Pons (tissue), 1 donor: ENCODE measurements around the gene ANTXR1.
"Not testable (repeated sequence)": the region's sequence is repeated elsewhere in the genome, so short reads cannot be mapped to it uniquely, and the experiment has no call there.

Experiments used
- DNase-seq: peaks from one replicate; pipeline ENCODE4 v3.0.0-alpha.2; 2016; ENCODE audit warnings: low spot score

Gene ANTXR1

GRCh38 chr2:69210385-69210784, 197.4 kb downstream of the ANTXR1 start:
- DNase-seq, result no peak

- no peak for DNase-seq
Observed at GRCh38 chr2:69211048-69211447, 198.1 kb downstream of the ANTXR1 start.

DNA sequence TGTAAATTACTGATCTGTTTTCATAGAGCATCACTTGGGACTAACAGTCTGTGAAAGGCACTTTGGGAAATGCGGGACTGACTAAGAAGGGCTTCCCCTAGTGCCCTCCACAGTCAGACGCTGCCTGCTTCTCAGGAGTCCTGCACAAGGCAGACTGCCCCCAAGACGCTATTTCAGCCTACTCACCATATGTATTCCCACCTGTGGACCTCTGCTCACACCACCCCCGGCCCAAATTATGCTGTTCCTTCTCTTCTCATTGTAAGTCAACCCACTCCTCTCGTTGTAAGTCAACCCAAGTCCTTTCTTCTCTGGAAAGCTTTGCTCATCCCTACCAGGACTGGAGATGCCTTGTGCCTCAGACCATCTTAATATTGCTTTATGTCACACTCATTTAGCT, 198.7 kb downstream of the ANTXR1 start:
- DNase-seq, result no peak

- no peak for DNase-seq
Observed at GRCh38 chr2:69212238-69213028, 199.5 kb downstream of the ANTXR1 start.

GRCh38 chr2:69213201-69213600, 200.2 kb downstream of the ANTXR1 start:
- no peak for DNase-seq

- no peak for DNase-seq
Observed at GRCh38 chr2:69213782-69214181, 200.8 kb downstream of the ANTXR1 start.

- peak; percentile 42 for DNase-seq
Observed at GRCh38 chr2:69214898-69215297, 201.9 kb downstream of the ANTXR1 start.

GRCh38 chr2:69216535-69217332, 203.8 kb downstream of the ANTXR1 start:
- DNase-seq, result no peak

DNA sequence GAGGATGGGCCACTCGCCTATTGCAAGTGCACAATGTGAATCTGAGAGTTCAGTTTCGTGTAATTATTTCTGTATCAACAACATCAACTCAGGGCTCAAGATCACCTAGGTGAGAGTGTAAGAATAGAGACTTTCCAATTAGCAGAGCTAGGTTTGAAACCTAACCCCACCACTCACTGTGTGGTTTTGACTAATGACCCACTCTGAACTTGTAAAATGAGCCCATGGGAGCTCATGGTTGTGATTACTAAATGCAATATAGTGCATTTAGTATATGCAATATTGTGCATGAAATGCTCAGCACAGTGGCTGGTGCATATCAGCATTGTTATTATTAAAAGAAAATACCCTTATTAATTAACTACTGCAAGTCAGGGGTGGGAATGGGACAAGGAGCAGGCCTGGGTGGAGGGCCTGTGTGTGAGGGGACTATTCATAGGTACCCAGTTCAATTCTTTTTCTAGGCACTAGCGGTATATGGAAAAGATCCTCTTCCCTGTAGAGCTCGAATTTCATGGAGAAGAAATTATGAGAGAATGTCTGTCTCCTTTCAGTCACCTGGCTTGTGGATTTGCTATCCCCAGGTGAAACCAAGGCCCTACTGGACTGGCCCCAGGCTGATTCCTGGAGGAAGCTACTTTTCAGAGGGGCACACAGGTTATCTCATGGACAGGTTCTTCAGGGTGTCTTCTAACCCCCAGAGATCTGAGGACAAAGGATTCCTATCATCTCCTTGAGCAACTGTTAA, 204.5 kb downstream of the ANTXR1 start:
- DNase-seq, result no peak

- DNase-seq, result no peak
Observed at GRCh38 chr2:69221512-69221911, 208.5 kb downstream of the ANTXR1 start.

DNA sequence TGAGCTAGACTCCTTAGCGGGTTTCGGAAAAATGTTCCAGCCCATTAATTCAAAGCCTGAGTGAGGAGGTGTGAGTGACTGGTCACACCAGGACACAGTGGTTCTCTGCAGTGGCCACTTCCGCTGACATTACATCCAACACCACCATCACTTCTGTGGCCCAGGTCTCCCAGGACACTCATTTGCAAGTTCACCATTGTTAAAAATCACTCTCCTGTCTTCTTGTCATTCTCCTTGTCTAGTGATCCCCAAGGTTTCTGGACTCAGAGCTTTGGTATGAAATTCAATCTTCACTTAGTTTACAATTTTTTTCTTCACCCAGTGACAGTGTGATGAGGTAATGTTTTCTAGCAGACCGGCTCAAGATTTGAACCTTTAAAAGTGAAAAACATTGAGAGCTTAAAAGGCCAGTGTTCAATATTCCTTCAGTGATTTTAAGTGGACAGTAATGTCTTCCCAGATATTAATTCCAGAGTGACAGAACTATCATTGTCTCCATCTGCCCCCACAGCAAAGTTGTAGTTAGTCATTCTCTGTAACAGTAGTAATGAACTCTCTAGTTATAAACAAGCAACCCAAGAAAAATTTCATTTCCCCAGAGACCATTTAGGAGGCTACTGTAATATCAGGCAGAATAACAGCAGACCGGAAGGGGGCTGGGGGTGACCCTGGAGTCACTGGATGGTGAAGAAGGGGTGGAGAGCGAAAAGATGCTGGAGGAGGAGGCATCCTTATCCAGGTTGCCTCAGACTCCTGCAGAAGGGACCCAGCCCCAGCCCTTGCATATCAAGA, 209.2 kb downstream of the ANTXR1 start:
- no peak for DNase-seq

- DNase-seq, result no peak
Observed at GRCh38 chr2:69222953-69223658, 210.1 kb downstream of the ANTXR1 start.

DNA sequence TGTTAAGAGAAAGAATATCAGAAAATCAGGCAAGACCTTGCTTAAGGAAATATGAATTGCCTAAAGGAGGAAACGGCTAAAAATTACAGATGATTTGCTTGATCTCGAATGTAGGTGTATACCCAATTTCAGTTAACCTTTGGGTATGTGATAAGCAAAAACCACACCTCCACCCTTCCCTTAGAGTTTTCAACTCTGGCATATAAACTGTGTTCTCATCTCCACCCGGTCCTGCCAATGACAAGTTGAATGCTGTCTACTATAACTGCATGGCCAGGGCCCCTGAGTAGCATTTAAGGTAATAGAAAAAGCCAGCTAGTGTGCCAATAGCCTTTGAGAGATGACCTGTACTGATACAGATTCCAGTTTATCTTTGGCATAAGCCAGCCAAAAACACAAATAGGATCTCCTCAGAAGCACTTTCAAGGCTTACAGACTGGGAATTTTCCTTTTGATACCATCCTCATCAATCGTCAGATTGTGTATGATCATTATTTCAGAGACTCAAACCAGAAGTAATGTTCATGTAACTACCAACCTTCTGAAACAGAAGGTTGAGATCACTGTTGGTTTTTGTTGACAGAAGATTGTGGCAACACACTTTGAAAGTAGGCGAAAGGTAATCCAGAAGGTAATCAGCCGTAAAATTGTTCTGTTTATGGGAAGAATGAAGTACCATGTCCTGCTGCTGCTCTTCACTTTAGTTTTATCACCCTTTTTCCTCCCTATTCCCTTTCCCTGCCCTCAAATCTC, 211.0 kb downstream of the ANTXR1 start:
- no peak for DNase-seq

DNA sequence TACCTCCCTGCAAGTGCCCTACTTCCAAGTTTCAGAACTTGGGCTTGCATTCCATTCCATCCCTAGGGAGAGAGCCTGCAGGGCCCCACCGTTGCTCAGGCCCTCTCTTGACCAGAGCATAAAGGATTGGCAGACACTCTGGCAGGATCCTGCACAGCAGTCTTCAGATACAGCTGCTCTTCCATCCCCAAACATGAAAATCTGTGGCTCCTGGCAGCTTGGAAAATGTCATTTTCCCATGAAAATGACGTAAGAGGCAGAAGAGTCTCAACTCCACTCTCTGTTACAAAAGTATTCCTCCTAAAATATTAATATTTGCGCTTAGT, 211.5 kb downstream of the ANTXR1 start:
- DNase-seq, result no peak

DNA sequence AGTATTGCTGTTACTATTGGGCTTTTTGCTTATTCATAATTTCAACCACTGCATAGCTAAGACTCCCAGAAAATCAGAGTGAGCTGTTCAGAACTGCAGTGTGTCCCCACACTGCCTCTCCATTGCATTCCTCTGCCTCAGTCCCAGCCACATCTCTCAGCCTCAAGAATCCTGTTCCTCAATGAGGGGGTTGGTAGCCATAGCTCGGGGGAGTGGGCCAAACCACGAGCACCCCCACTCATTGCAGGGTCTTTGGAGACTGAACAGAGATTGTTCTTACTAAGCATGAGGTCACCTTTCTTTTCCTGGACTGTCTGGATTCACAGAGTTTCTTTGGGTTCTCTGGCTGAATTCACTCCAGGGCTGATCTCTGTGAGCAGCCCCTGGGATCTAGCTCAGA, 213.0 kb downstream of the ANTXR1 start:
- DNase-seq, result no peak

DNA sequence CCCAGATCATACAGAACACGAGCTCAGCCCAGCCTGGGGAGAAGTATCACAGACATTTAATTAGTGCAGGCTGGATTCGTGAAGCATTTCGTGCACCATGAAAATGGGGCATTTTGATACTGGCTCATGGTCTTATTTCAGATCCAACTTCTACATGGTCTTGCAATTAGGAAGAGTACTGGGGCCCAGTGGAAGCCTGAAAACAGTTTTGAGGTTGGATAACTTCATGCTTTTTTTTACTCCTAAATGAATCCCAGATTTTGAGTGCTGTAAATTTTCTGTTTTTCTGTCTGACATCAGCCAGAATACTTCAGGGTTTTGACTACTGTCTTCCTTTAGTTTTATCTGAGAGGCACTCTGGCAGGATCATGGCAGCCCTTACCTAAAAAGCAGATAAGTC, 213.9 kb downstream of the ANTXR1 start:
- no peak for DNase-seq

DNA sequence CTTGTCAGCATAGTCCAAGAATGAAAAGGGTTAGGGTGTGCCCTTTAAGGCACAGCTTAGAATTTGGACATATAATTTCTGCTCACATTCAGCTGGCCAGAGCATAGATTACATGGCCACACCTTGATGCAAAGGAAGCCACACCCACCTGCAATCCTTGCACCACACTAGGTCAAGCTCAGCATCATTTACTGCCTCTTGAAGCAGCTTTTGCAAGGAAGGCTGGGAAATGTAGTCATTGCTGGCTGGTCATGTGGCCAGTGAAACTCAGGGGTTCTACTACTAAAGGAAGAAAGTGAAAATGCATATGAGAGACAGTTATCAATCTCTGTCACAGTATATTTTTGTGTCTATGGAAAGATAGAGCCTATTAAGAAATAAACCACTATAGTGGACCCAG, 214.7 kb downstream of the ANTXR1 start:
- no peak for DNase-seq

GRCh38 chr2:69230946-69231345, 218.0 kb downstream of the ANTXR1 start:
- DNase-seq, result not testable (repeated sequence)

GRCh38 chr2:69231612-69232277, 218.8 kb downstream of the ANTXR1 start:
- DNase-seq, result no peak

- DNase-seq, result not testable (repeated sequence)
Observed at GRCh38 chr2:69235835-69236234, 222.9 kb downstream of the ANTXR1 start.
